NOMO-1 treated with DMSO at 0.1 percent for 48 hours (cell line): ENCODE measurements around the gene HSDL1.
"Not testable (repeated sequence)": the region's sequence is repeated elsewhere in the genome, so short reads cannot be mapped to it uniquely, and the experiment has no call there.

ENCODE experiments used
- DNase-seq: peaks from one replicate; lab custom pipeline; 2025; ENCODE audit not compliant: unreplicated experiment; lab: John Stamatoyannopoulos, UW

Gene HSDL1

GRCh38 chr16:84139628-84140258, 5.2 kb downstream of the HSDL1 start:
- DNase-seq = no peak

DNA sequence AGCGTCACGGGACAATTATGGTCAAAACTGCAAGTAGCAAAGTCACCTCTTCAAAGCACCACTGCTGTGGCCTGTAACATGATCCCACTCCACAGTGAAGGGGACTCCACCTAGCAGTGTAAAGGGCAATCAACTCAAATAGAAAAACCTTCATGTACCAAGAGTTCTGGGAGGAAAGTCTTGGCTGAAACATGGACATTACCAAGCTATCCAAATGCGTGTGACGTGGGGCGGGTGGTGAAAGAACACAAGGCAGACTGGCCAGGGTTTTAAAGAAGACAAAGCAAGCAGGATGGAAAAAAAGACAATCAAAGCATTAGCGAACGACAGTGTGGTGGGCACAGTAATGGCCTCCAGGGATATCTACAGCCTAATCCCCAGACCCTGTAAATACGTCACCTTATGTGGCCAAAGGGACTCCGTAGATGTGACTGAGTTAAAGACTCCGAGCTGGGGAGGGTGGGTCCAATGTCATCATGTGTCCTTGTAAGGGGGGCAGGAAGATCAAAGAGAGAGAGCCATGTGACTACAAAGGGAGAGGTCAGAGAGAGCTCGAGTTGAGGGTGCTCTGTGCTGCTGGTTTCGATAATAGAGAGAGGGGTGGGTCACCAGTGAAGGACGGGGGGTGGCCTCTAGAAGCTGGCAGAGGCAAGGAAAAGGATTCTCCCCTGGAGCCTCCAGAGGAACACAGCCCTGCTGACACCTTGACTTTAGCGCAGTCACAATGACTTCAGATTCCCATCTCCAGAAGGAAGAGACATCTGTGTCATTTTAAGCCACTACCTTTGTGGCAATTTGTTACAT, 6.0 kb downstream of the HSDL1 start:
- DNase-seq = peak; percentile 39

DNA sequence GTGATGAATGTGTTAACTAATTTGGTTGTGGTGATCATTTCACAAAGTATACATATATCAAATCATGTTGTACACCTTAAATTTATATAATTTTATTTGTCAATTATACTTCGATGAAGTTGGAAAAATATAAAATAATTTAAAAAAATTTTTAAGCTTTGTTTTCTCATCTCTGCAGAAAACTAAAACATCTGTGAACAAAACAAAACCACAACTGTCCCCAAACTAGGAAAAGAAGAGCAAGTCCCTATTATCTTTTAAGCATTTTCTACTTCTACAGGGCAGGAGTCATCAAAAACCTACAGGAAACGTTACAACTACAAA, 6.5 kb downstream of the HSDL1 start:
- DNase-seq = no peak

GRCh38 chr16:84137769-84138357, 7.1 kb downstream of the HSDL1 start:
- DNase-seq = no peak

DNA sequence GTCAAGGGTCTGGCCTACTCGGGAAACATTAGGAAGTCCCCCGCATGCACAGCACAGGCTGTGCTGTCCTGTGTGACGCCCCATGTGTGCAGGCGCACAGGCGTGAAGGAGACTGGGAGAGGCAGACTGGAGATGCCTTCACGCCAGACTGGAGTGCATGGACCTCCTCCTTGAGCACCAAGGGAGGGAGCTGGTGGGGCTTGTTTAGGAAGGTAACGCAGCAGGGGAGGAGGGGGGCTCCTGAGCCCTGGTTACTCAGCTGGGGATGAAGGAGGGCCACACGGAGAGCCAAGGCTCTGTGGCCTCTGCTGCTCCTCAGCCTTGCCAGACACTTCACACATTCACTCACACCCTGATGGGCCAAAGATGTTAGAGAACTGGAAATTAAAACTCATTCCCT, 7.7 kb downstream of the HSDL1 start:
- no peak for DNase-seq

GRCh38 chr16:84136331-84137125, 8.4 kb downstream of the HSDL1 start:
- DNase-seq = no peak

GRCh38 chr16:84132527-84133285, 12.3 kb downstream of the HSDL1 start:
- no peak for DNase-seq

GRCh38 chr16:84131117-84131516, 13.9 kb downstream of the HSDL1 start:
- no peak for DNase-seq

GRCh38 chr16:84124257-84125073, 20.5 kb downstream of the HSDL1 start:
- no peak for DNase-seq

DNA sequence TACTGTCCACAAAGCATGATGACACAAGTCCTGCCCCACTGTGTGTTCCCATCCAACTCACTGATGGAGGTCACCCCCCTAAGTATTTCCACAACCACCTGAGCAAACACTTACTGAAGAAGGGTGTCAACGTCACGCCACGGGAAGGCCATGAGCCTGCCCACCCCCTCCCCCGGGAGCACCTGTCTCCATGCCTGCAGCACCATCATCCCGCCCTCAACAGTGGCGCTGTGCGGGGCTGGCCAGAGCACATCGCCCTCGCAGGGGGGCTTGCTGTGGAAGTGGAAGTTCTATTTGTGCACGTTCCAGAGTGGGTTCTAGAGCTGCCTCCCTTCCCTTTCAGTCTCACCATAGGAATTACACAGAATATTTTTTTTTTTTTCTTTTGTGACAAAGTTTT, 24.0 kb downstream of the HSDL1 start:
- DNase-seq = no peak

GRCh38 chr16:84120023-84120422, 25.0 kb downstream of the HSDL1 start:
- DNase-seq = no peak

GRCh38 chr16:84119368-84119767, 25.6 kb downstream of the HSDL1 start:
- no peak for DNase-seq

GRCh38 chr16:84118315-84118714, 26.7 kb downstream of the HSDL1 start:
- not testable (repeated sequence) for DNase-seq

DNA sequence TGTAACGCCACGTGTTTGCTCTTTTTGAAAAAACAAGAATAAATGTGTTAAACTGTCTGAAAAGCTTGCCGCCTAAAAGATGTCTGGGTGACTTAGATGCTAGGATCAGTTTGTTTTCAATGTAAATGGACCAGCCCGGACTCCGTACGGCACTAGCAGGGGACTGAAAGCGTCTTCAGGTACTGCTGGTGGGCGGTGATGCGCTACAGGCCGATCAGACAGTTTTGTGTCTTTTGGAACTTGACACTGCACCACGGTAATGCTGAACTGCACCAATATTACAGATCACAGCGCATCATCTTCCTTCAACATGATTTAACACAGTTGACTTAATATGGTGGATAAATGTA, 27.5 kb downstream of the HSDL1 start:
- peak; percentile 35 for DNase-seq

DNA sequence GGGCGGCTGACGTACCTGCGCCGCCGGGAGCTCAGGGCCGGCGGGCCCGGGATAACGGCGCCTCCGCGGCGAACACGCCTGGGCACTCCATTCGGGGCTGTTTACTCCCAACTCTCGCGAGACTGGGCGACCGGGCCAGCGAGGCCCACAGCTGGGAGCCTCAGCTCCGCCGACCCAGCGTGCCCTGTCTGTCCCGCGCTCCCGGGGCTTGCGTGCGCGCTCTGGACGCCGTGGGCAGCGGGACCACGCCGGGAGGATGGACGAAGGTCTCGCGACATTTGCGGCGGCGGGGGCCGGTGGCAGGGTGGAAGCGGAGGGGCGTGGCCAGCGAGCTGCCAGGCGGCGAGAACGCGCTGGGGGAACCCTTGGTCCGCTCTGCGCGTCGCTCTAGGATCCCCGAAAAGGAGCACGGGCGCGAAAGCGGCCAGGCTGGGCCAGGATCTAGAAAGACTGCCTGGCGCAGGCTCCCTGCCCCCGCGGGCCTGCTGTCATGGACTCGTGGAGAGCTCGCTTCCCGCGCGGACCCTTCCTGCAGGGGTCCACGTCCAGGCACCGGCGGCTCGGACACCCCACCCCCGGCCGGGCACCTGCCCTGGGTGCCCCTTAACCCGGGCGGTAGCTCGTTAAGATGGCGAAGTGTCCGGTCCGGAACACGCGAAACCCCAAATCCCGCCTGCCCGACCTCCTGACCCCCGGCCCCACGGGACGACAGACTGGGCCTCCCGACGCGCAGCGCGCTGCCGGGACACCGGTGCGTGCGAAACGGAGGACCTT, 28.1 kb downstream of the HSDL1 start, which contains the start of gene MBTPS1:
Gene MBTPS1, minus strand, starts transcription at position 223 of the 774 bp plus-strand sequence. CDS start 15,159 bp downstream, outside the sequence.
- peak; percentile 96 for DNase-seq

GRCh38 chr16:84115919-84116719, 28.9 kb downstream of the HSDL1 start:
- peak; percentile 46 for DNase-seq

GRCh38 chr16:84111949-84112348, 33.0 kb downstream of the HSDL1 start:
- not testable (repeated sequence) for DNase-seq

DNA sequence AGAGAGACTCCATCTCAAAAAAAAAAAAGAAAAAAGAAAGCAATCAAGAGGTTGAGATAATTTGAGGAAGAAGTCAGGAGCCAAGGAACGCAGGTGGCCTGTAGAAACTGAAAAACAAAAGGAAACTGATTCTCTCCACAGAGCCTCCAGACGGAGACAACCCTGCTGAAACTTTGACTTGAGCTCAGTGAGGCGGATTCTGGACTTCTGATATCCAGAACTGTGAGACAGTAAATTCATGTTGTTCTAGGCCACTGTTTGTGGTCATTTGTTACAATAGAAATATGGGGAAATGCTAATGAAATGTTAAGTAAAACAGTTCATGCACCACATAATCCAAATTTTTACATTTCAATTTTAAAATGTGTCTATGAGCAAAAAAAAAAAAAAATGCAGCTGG, 33.5 kb downstream of the HSDL1 start:
- no peak for DNase-seq
